A549 (cell line): ENCODE data around the gene FREM1. TPM values are rescaled to one million over a fixed set of nuclear protein-coding genes. Genes with fewer than 3 reads are reported as not detected.

ENCODE experiments used
- ATAC-seq, 2 experiments: fragments of 200-7000 bp in 1 of 2; fragments of >200 bp in 1 of 2; cut with Nextera tagmentation in 1 of 2; cut with Tn5 transposase in 1 of 2; 3 replicates each; pipeline versions ENCODE4 v1.8.0 to v1.9.1; 2018 to 2020; ENCODE audit warnings: mild to moderate bottlenecking in 1 of 2, moderate library complexity in 1 of 2
- CTCF ChIA-PET: fragments of 300-600 bp; sonication (Branson Sonifier 250); formaldehyde crosslinking; extraction: SDS; loops from one replicate; lab custom pipeline; 2021; ENCODE audit warnings: antibody characterized with exemption, inconsistent platforms; lab: Yijun Ruan, JAX
- POLR2A ChIA-PET: fragments of 350-600 bp; formaldehyde crosslinking; extraction: SDS; loops from one replicate; lab custom pipeline; 2021; ENCODE audit warnings: antibody characterized with exemption, inconsistent platforms; lab: Yijun Ruan, JAX
- DNase-seq, 2 experiments: peaks; one replicate each; pipeline versions ENCODE4 v3.0.0 to v3.0.0-alpha.2; 2011 to 2016; ENCODE audit warnings: low read depth in 1 of 2, low spot score in 1 of 2
- FAIRE-seq: peaks from 2 replicates; lab custom pipeline; 2011; peaks lifted over from hg19 to GRCh38; lab: Jason Lieb, UNC
- H3K27ac ChIP-seq, 2 experiments: fragments of >200 bp; sonication (Bioruptor Twin); formaldehyde crosslinking; 3 replicates each; pipeline ENCODE4 v1.5.1; 2016 to 2017
- H3K4me1 ChIP-seq: fragments of >200 bp; sonication (Bioruptor Twin); formaldehyde crosslinking; 3 replicates; pipeline ENCODE4 v1.6.1; 2016
- H3K4me2 ChIP-seq: fragments of >200 bp; sonication (Bioruptor Twin); formaldehyde crosslinking; 3 replicates; pipeline ENCODE4 v1.6.1; 2016
- H3K4me3 ChIP-seq: fragments of >200 bp; sonication (Bioruptor Twin); formaldehyde crosslinking; 3 replicates; pipeline ENCODE4 v1.5.1; 2016
- H3K9me3 ChIP-seq: fragments of >200 bp; sonication (Bioruptor Twin); formaldehyde crosslinking; 3 replicates; pipeline ENCODE4 v1.6.1; 2016
- ATOH8 ChIP-seq: fragments of 250-450 bp; sonication (Bioruptor Pico); IDR thresholded peaks from 2 replicates; pipeline ENCODE4 v1.5.0; 2020; ENCODE audit warnings: low read depth, mild to moderate bottlenecking, moderate library complexity
- CHD4 ChIP-seq: fragments of 200-600 bp; sonication (generic); IDR thresholded peaks from 2 replicates; pipeline ENCODE4 v1.6.1; 2016; ENCODE audit warnings: antibody characterized with exemption, mild to moderate bottlenecking, borderline replicate concordance
- EHF ChIP-seq: fragments of 250-450 bp; sonication (Bioruptor Pico); IDR thresholded peaks from 2 replicates; pipeline ENCODE4 v1.5.0; 2020; ENCODE audit warnings: mild to moderate bottlenecking
- EHMT2 ChIP-seq: fragments of 200-600 bp; sonication (generic); IDR thresholded peaks from 2 replicates; pipeline ENCODE4 v1.6.1; 2016; ENCODE audit warnings: antibody characterized with exemption, low read depth, mild to moderate bottlenecking, moderate library complexity
- ESRRA ChIP-seq: fragments of 150-350 bp; IDR thresholded peaks from 2 replicates; pipeline ENCODE4 v1.6.1; 2014; ENCODE audit warnings: mild to moderate bottlenecking, low read length, borderline replicate concordance
- FOSB ChIP-seq: fragments of 250-450 bp; sonication (Bioruptor Pico); IDR thresholded peaks from 2 replicates; pipeline ENCODE4 v1.5.0; 2020; ENCODE audit warnings: mild to moderate bottlenecking, moderate library complexity
- FOSL2 ChIP-seq, 2 experiments: fragments of 450-650 bp in 1 of 2; fragments of >200 bp in 1 of 2; sonication (Bioruptor Twin) in 1 of 2; formaldehyde crosslinking; IDR thresholded peaks; 2 replicates each; pipeline versions ENCODE4 v1.5.0 to v1.6.1; 2016 to 2020; ENCODE audit warnings: mild to moderate bottlenecking in 1 of 2, moderate library complexity in 1 of 2
- GATA3 ChIP-seq: IDR thresholded peaks from 2 replicates; pipeline ENCODE4 v1.6.1; 2012; ENCODE audit warnings: borderline replicate concordance
- HEYL ChIP-seq: fragments of 250-450 bp; sonication (Bioruptor Pico); IDR thresholded peaks from 2 replicates; pipeline ENCODE4 v1.8.0; 2021; ENCODE audit warnings: mild to moderate bottlenecking, moderate library complexity
- HOXA7 ChIP-seq: fragments of 250-450 bp; sonication (Bioruptor Pico); IDR thresholded peaks from 2 replicates; pipeline ENCODE4 v1.5.0; 2020; ENCODE audit warnings: mild to moderate bottlenecking, moderate library complexity
- HOXB13 ChIP-seq: fragments of 250-450 bp; sonication (Bioruptor Pico); IDR thresholded peaks from 2 replicates; pipeline ENCODE4 v1.5.0; 2020; ENCODE audit warnings: low read depth, mild to moderate bottlenecking, moderate library complexity
- JUN ChIP-seq, 2 experiments: fragments of >200 bp; sonication (Bioruptor Twin); formaldehyde crosslinking; IDR thresholded peaks; 2 replicates in 1 of 2; 3 replicates in 1 of 2; pipeline ENCODE4 v1.6.1; 2016 to 2017
- KDM1A ChIP-seq: fragments of 200-600 bp; sonication (generic); IDR thresholded peaks from 2 replicates; pipeline ENCODE4 v1.6.1; 2016; ENCODE audit warnings: low read depth, mild to moderate bottlenecking
- MAFK ChIP-seq: fragments of 450-650 bp; IDR thresholded peaks from 2 replicates; pipeline ENCODE4 v1.6.1; 2014; ENCODE audit not compliant: partially characterized antibody
- MAZ ChIP-seq: fragments of 150-350 bp; IDR thresholded peaks from 2 replicates; pipeline ENCODE4 v1.6.1; 2014; ENCODE audit warnings: antibody characterized with exemption, low read depth, low read length, borderline replicate concordance
- NFE2L2 ChIP-seq: fragments of 150-350 bp; conservative IDR thresholded peaks from 2 replicates; pipeline ENCODE4 v1.6.1; 2014; ENCODE audit warnings: low read length
- NPAS2 ChIP-seq: fragments of 250-450 bp; sonication (Bioruptor Pico); IDR thresholded peaks from 2 replicates; pipeline ENCODE4 v1.8.0; 2022; ENCODE audit warnings: mild to moderate bottlenecking, moderate library complexity, borderline replicate concordance
- NR3C1 ChIP-seq: fragments of >200 bp; sonication (Bioruptor Twin); formaldehyde crosslinking; IDR thresholded peaks from 3 replicates; pipeline ENCODE4 v1.6.1; 2017
- PBX3 ChIP-seq: IDR thresholded peaks from 2 replicates; pipeline ENCODE4 v1.6.1; 2012
- RARB ChIP-seq: fragments of 250-450 bp; sonication (Bioruptor Pico); IDR thresholded peaks from 2 replicates; pipeline ENCODE4 v1.8.0; 2021; ENCODE audit warnings: mild to moderate bottlenecking, moderate library complexity
- RCOR1 ChIP-seq: fragments of 150-350 bp; IDR thresholded peaks from 2 replicates; pipeline ENCODE4 v1.6.1; 2014; ENCODE audit warnings: antibody characterized with exemption, low read length, low read depth
- RNF2 ChIP-seq: fragments of 200-600 bp; sonication (generic); IDR thresholded peaks from 2 replicates; pipeline ENCODE4 v1.6.1; 2016; ENCODE audit warnings: low read depth, mild to moderate bottlenecking, antibody characterized with exemption, moderate library complexity, borderline replicate concordance
- SREBF2 ChIP-seq: fragments of 450-650 bp; IDR thresholded peaks from 2 replicates; pipeline ENCODE4 v1.6.1; 2014; ENCODE audit warnings: mild to moderate bottlenecking, moderate library complexity
- USF2 ChIP-seq: fragments of 450-650 bp; IDR thresholded peaks from 2 replicates; pipeline ENCODE4 v1.6.1; 2014; ENCODE audit warnings: antibody characterized with exemption
- ZC3H11A ChIP-seq: fragments of 450-650 bp; IDR thresholded peaks from 2 replicates; pipeline ENCODE4 v1.6.1; 2014; ENCODE audit warnings: antibody characterized with exemption, mild to moderate bottlenecking
- ZNF302 ChIP-seq: fragments of 250-450 bp; sonication (Bioruptor Pico); IDR thresholded peaks from 2 replicates; pipeline ENCODE4 v1.9.0; 2021; ENCODE audit warnings: inconsistent platforms, mild to moderate bottlenecking, moderate library complexity
- ZSCAN20 ChIP-seq: fragments of 250-450 bp; sonication (Bioruptor Pico); IDR thresholded peaks from 2 replicates; pipeline ENCODE4 v1.8.0; 2022; ENCODE audit warnings: mild to moderate bottlenecking, moderate library complexity
- WGBS: methylation state at CpG from one replicate; pipeline ENCODE4 v1.1.6; 2017; ENCODE audit errors: missing lambda C conversion rate; 5-methylcytosine and 5-hydroxymethylcytosine counted together
- polyA plus RNA-seq, 4 experiments: library from polyadenylated mRNA; depleted of rRNA in 3 of 4; stranded (reverse); fragments of >200 nt; fragmentation: RNase III in 1 of 4; extraction: RNeasy Plus Mini Kit Qiagen cat#74134 plus additional on column Dnase treatment in 1 of 4; gene quantifications; 2 replicates in 3 of 4; 3 replicates in 1 of 4; pipeline ENCODE4 v1.2.3, GENCODE V29; 2011 to 2017
- TF ChIP-seq, protein P1 (sequence below): IDR thresholded peaks from 2 replicates; pipeline ENCODE4 v1.6.1; 2012
- TF ChIP-seq, protein P2 (sequence below): fragments of 150-350 bp; IDR thresholded peaks from 2 replicates; pipeline ENCODE4 v1.6.1; 2014; ENCODE audit warnings: low read depth, mild to moderate bottlenecking, low read length

FREM1 gene
- polyA plus RNA-seq, 2 of the 4 experiments (the other 2 are of a cell fraction) = not detected

DNA sequence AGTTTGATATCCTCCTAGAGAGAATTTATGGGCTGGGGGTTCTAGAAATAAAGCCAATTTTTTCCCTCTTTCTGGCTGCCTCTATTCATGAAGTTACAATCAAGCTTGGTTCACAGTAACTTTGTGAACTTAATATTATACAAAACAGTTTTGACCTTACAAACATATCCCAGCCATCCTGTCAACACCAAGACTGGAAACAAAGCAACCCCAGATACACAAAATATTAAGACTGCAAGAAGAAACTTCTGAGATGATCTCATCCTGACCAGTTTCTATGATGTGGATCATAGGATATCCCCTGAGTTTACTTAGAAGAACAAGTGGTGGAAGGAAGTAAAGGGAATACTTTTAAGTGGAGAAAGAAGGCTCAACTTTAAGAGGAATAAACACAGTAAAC lies 159.4 kb downstream of the FREM1 start (continued):
- no peak for TF ChIP-seq ZSCAN20 (CRISPR knock-in tag)
- TF ChIP-seq GATA3 = no peak
- TF ChIP-seq FOSB (CRISPR knock-in tag) = no peak
- no peak for TF ChIP-seq CHD4

DNA sequence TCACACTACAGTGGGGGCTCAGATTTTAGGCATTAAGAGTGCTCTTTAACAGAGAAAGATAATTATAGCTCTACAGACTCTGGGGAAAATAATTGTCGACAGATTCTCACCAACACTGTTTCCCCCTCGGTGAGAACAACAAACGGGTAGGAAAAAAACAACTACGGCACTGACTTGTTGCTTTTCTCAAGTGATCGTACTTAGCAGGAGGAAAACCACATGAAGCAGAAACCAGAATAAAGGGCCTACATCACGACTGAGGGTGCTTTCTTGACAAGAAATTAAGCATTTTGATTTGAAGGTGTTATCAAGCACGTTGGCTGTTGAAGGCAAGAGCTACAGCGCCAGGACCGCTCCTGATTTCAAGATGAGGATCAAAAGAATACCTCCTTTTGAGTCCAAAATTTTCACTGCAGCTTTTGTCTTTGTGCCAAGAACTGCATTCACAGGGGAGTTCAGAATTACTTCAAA lies 160.5 kb downstream of the FREM1 start:
- WGBS = 46% methylated on average over 9 of the region's 9 CpGs

GRCh38 chr9:14748373-14748772 lies 161.9 kb downstream of the FREM1 start:
- ATAC-seq (no peak), FAIRE-seq (no peak), DNase-seq (no peak)
- TF ChIP-seq ATOH8 (CRISPR knock-in tag) (no peak), ZSCAN20 (CRISPR knock-in tag) (no peak), ZC3H11A (no peak), ESRRA (no peak), EHF (CRISPR knock-in tag) (no peak), KDM1A (no peak), USF2 (no peak), RNF2 (no peak), RARB (CRISPR knock-in tag) (no peak), MAZ (no peak), NFE2L2 (no peak), RCOR1 (no peak)
- ChIA-PET CTCF (interaction anchor here (1.6 kb wide), 1 partner anchor 11 kb away, joined by 4 read pairs; no protein-coding TSS in a partner anchor), POLR2A (no interaction called here)
- Histone ChIP-seq H3K4me3 (no peak overlapping the region), H3K9me3 (no peaks in the 10 kb centered on the region), H3K4me1 (no peaks in the 10 kb centered on the region), H3K27ac (no peak overlapping the region), H3K4me2 (no peak overlapping the region)
- WGBS = 22% methylated on average over 3 of the region's 3 CpGs

More for the DNA sequence above, 160.5 kb downstream of the FREM1 start:
- FAIRE-seq = no peak
- no peak overlapping the region for H3K4me3 ChIP-seq
- CTCF ChIA-PET = no interaction called here
- no peaks in the 10 kb centered on the region for H3K4me1 ChIP-seq
- no peaks in the 10 kb centered on the region for H3K9me3 ChIP-seq
- no peak for ATAC-seq
- POLR2A ChIA-PET = no interaction called here
- no peak for TF ChIP-seq RARB (CRISPR knock-in tag)
- no peak for DNase-seq
- H3K4me2 ChIP-seq = no peak overlapping the region
- H3K27ac ChIP-seq = no peak overlapping the region

DNA sequence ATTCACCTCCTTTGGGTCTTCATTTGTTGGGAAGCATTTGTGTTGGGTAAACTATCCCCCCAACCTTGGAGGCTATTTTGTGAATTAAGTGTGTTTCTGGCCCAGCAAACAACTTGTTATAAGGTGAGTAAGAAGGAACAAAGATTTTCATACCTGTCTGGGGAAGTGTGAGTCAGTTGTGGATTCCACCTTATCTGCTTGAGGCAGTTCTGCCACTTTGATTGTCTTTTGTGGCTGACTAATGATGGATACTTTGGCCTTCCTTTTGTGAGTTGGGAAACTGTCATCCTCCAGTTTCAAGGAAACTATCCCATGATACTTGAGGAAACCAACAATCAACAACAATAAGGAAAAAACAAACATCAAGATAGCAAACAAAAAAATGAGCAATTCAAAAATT lies 163.1 kb downstream of the FREM1 start:
- no peak overlapping the region for H3K27ac ChIP-seq
- ATAC-seq = no peak
- H3K4me3 ChIP-seq = no peak overlapping the region
- ChIA-PET CTCF (interaction anchor here (1.6 kb wide), 1 partner anchor 10 kb away, joined by 4 read pairs; no protein-coding TSS in a partner anchor), POLR2A (no interaction called here)
- no peak for FAIRE-seq
- no peak overlapping the region for H3K4me2 ChIP-seq
- TF ChIP-seq, protein P1, sequence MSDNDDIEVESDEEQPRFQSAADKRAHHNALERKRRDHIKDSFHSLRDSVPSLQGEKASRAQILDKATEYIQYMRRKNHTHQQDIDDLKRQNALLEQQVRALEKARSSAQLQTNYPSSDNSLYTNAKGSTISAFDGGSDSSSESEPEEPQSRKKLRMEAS = no peak
- TF ChIP-seq USF2 = no peak
- no peak for TF ChIP-seq ZNF302
- no peak for TF ChIP-seq ESRRA
- no peak for TF ChIP-seq EHMT2
- no peak for TF ChIP-seq FOSL2 (IDR thresholded peaks at IDR 0.05)
- no peak for TF ChIP-seq FOSL2 (CRISPR knock-in tag; IDR thresholded peaks at IDR 0.05)
- no peak for TF ChIP-seq JUN (IDR thresholded peaks at IDR 0.05)
- TF ChIP-seq MAZ = no peak
- TF ChIP-seq NPAS2 (CRISPR knock-in tag) = no peak
- TF ChIP-seq HEYL (CRISPR knock-in tag) = no peak
- no peak for TF ChIP-seq NR3C1
- TF ChIP-seq RARB (CRISPR knock-in tag) = no peak
- no peak for TF ChIP-seq MAFK
- TF ChIP-seq, protein P2, sequence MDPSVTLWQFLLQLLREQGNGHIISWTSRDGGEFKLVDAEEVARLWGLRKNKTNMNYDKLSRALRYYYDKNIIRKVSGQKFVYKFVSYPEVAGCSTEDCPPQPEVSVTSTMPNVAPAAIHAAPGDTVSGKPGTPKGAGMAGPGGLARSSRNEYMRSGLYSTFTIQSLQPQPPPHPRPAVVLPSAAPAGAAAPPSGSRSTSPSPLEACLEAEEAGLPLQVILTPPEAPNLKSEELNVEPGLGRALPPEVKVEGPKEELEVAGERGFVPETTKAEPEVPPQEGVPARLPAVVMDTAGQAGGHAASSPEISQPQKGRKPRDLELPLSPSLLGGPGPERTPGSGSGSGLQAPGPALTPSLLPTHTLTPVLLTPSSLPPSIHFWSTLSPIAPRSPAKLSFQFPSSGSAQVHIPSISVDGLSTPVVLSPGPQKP = no peak
- TF ChIP-seq KDM1A = no peak
- TF ChIP-seq SREBF2 = no peak
- no peak for TF ChIP-seq HOXB13 (CRISPR knock-in tag)
- TF ChIP-seq PBX3 = no peak
- TF ChIP-seq HOXA7 (CRISPR knock-in tag) = no peak
- DNase-seq = no peak
- no peaks in the 10 kb centered on the region for H3K4me1 ChIP-seq
- no peaks in the 10 kb centered on the region for H3K9me3 ChIP-seq
